ENCODE measurements around the gene KAT5. TPM values are rescaled to one million over a fixed set of nuclear protein-coding genes. Genes with fewer than 3 reads are reported as not detected.

KAT5 gene
- polyA plus RNA-seq, 1 donor from 2014 or later: 102 TPM

DNA sequence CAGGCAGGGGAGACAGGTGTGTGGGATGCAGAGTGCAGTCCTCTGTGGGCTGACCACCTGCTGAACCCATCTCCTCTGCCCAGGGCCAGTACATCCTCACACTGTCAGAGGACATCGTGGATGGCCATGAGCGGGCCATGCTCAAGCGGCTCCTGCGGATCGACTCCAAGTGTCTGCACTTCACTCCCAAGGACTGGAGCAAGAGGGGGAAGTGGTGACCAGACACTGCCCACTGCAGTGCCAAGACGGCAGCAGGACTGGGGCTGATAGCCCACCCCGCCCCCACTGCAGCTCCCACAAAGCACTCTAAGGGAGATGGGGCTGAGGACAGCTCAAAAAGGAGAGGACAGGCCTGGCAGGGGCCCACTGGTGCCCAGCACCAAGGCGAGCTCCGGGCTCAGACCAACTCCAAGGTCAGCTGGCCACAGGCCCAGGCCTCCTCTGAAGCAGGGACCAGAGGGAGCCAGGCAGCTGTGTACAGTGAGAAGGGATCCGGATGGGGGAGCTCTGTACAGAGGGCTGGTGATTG is 7.0 kb downstream of the KAT5 start:
- peak overlapping the region; percentile 23 for H3K9ac ChIP-seq (ENCODE audit: low read length)
- H3K79me2 ChIP-seq (replicated peaks; ENCODE audit: insufficient read depth, low read length): peaks cover 2% of the 10 kb centered on the region
- H3K4me2 ChIP-seq (ENCODE audit: low read length): no peak overlapping the region
- peaks cover 18% of the 10 kb centered on the region for H3K36me3 ChIP-seq (ENCODE audit: insufficient read depth, low read length)
- peak overlapping the region; percentile 97 for H3K4me3 ChIP-seq (ENCODE audit: low read length)
- no peak overlapping the region for H3K27ac ChIP-seq (ENCODE audit: low read length)
- H3F3A ChIP-seq (ENCODE audit: insufficient read depth, low read length, poor library complexity, severe bottlenecking): no peaks in the 10 kb centered on the region
- H2AFZ ChIP-seq (ENCODE audit: low read depth, low read length): no peak overlapping the region
- H3K27me3 ChIP-seq (ENCODE audit: insufficient read depth, low read depth, low read length): no peaks in the 10 kb centered on the region
- H4K20me1 ChIP-seq (ENCODE audit: insufficient read depth): no peaks in the 10 kb centered on the region
- H3K9me3 ChIP-seq (ENCODE audit: low read length): no peaks in the 10 kb centered on the region
- no peaks in the 10 kb centered on the region for H3K9me2 ChIP-seq (ENCODE audit: insufficient read depth, low read length)
- TF ChIP-seq RAD21 (conservative IDR thresholded peaks at IDR 0.05): no peak
- no peak for TF ChIP-seq TAF1 (IDR thresholded peaks at IDR 0.05; ENCODE audit: low read depth)
- TF ChIP-seq POLR2AphosphoS5 (IDR thresholded peaks at IDR 0.05): no peak
- TF ChIP-seq EP300 (conservative IDR thresholded peaks at IDR 0.05; ENCODE audit: poor library complexity, severe bottlenecking): no peak
- no peak for TF ChIP-seq MXI1 (conservative IDR thresholded peaks at IDR 0.05; ENCODE audit: poor library complexity, severe bottlenecking)
- TF ChIP-seq, protein P1, sequence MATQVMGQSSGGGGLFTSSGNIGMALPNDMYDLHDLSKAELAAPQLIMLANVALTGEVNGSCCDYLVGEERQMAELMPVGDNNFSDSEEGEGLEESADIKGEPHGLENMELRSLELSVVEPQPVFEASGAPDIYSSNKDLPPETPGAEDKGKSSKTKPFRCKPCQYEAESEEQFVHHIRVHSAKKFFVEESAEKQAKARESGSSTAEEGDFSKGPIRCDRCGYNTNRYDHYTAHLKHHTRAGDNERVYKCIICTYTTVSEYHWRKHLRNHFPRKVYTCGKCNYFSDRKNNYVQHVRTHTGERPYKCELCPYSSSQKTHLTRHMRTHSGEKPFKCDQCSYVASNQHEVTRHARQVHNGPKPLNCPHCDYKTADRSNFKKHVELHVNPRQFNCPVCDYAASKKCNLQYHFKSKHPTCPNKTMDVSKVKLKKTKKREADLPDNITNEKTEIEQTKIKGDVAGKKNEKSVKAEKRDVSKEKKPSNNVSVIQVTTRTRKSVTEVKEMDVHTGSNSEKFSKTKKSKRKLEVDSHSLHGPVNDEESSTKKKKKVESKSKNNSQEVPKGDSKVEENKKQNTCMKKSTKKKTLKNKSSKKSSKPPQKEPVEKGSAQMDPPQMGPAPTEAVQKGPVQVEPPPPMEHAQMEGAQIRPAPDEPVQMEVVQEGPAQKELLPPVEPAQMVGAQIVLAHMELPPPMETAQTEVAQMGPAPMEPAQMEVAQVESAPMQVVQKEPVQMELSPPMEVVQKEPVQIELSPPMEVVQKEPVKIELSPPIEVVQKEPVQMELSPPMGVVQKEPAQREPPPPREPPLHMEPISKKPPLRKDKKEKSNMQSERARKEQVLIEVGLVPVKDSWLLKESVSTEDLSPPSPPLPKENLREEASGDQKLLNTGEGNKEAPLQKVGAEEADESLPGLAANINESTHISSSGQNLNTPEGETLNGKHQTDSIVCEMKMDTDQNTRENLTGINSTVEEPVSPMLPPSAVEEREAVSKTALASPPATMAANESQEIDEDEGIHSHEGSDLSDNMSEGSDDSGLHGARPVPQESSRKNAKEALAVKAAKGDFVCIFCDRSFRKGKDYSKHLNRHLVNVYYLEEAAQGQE (IDR thresholded peaks at IDR 0.05; ENCODE audit: borderline replicate concordance): no peak
- no peak for TF ChIP-seq EZH2 (IDR thresholded peaks at IDR 0.05; ENCODE audit: borderline replicate concordance, insufficient read depth, low read length, poor library complexity, severe bottlenecking)
- TF ChIP-seq, protein P2, sequence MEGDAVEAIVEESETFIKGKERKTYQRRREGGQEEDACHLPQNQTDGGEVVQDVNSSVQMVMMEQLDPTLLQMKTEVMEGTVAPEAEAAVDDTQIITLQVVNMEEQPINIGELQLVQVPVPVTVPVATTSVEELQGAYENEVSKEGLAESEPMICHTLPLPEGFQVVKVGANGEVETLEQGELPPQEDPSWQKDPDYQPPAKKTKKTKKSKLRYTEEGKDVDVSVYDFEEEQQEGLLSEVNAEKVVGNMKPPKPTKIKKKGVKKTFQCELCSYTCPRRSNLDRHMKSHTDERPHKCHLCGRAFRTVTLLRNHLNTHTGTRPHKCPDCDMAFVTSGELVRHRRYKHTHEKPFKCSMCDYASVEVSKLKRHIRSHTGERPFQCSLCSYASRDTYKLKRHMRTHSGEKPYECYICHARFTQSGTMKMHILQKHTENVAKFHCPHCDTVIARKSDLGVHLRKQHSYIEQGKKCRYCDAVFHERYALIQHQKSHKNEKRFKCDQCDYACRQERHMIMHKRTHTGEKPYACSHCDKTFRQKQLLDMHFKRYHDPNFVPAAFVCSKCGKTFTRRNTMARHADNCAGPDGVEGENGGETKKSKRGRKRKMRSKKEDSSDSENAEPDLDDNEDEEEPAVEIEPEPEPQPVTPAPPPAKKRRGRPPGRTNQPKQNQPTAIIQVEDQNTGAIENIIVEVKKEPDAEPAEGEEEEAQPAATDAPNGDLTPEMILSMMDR (IDR thresholded peaks at IDR 0.05; ENCODE audit: poor library complexity, severe bottlenecking): no peak
- no peak for TF ChIP-seq SMC3 (conservative IDR thresholded peaks at IDR 0.05; ENCODE audit: poor library complexity)

DNA sequence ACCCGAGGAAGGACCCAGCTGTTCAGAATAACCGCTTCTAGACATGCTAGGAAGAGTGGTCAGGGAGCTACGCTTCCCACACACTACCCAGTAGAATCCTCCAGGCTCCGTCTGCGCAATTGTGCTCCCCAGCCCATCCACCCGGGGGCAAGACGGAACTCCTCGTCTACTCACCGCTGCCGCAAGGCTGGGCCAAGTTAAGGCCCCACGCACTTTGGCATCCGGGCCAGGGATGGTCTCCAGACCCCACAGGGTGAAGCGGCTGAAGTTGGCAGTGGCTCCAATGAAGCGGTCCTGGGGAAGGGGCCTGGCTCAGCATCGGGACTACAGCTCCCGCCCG is 7.8 kb downstream of the KAT5 start:
- Histone ChIP-seq H3K9me3 (ENCODE audit: low read length) (no peaks in the 10 kb centered on the region), H3K27ac (ENCODE audit: low read length) (peak overlapping the region; percentile 66), H2AFZ (ENCODE audit: low read depth, low read length) (no peak overlapping the region)

More for the DNA sequence above, 7.8 kb downstream of the KAT5 start:
- Histone ChIP-seq H3K4me3 (ENCODE audit: low read length) (peak overlapping the region; percentile 97), H3K79me2 (replicated peaks; ENCODE audit: insufficient read depth, low read length) (peaks cover 2% of the 10 kb centered on the region), H3F3A (ENCODE audit: insufficient read depth, low read length, poor library complexity, severe bottlenecking) (no peaks in the 10 kb centered on the region), H4K20me1 (ENCODE audit: insufficient read depth) (no peaks in the 10 kb centered on the region), H3K9ac (ENCODE audit: low read length) (peak overlapping the region; percentile 72), H3K4me2 (ENCODE audit: low read length) (peak overlapping the region; percentile 77), H3K9me2 (ENCODE audit: insufficient read depth, low read length) (no peaks in the 10 kb centered on the region), H3K27me3 (ENCODE audit: insufficient read depth, low read depth, low read length) (no peaks in the 10 kb centered on the region), H3K36me3 (ENCODE audit: insufficient read depth, low read length) (peaks cover 14% of the 10 kb centered on the region)
- TF ChIP-seq, protein P2 (IDR thresholded peaks at IDR 0.05; ENCODE audit: poor library complexity, severe bottlenecking): no peak
- no peak for TF ChIP-seq EP300 (conservative IDR thresholded peaks at IDR 0.05; ENCODE audit: poor library complexity, severe bottlenecking)
- TF ChIP-seq, protein P1 (IDR thresholded peaks at IDR 0.05; ENCODE audit: borderline replicate concordance): no peak
- no peak for TF ChIP-seq MXI1 (conservative IDR thresholded peaks at IDR 0.05; ENCODE audit: poor library complexity, severe bottlenecking)
- TF ChIP-seq TAF1 (IDR thresholded peaks at IDR 0.05; ENCODE audit: low read depth): no peak
- no peak for TF ChIP-seq RAD21 (conservative IDR thresholded peaks at IDR 0.05)
- TF ChIP-seq POLR2AphosphoS5 (IDR thresholded peaks at IDR 0.05): no peak
- no peak for TF ChIP-seq EZH2 (IDR thresholded peaks at IDR 0.05; ENCODE audit: borderline replicate concordance, insufficient read depth, low read length, poor library complexity, severe bottlenecking)
- TF ChIP-seq SMC3 (conservative IDR thresholded peaks at IDR 0.05; ENCODE audit: poor library complexity): no peak
